GM12878 (cell line): ENCODE measurements around the gene CLPTM1L. TPM values are rescaled to one million over a fixed set of nuclear protein-coding genes. Genes with fewer than 3 reads are reported as not detected.

Experiments
- BACH1 ChIP-seq: fragments of 450-650 bp; IDR thresholded peaks from 2 replicates; pipeline ENCODE4 v1.6.1; 2017; ENCODE audit warnings: mild to moderate bottlenecking, borderline replicate concordance
- BCL11A ChIP-seq: IDR thresholded peaks from 2 replicates; pipeline ENCODE4 v1.6.1; 2011; ENCODE audit warnings: low read depth, low read length
- FOXM1 ChIP-seq: IDR thresholded peaks from 2 replicates; pipeline ENCODE4 v1.6.1; 2012; ENCODE audit warnings: low read depth, mild to moderate bottlenecking, inconsistent platforms, low read length, moderate library complexity
- JUND ChIP-seq: IDR thresholded peaks from 2 replicates; pipeline ENCODE4 v1.6.1; 2012; ENCODE audit warnings: low read depth, mild to moderate bottlenecking, low read length, improper control_type of control experiment, moderate library complexity
- NFXL1 ChIP-seq: fragments of 450-650 bp; IDR thresholded peaks from 2 replicates; pipeline ENCODE4 v1.6.1; 2017; ENCODE audit warnings: antibody characterized with exemption, mild to moderate bottlenecking, borderline replicate concordance
- POLR2A ChIP-seq: IDR thresholded peaks from 2 replicates; pipeline ENCODE4 v1.6.1; 2011; ENCODE audit warnings: low read depth, mild to moderate bottlenecking, low read length
- RELA ChIP-seq: fragments of 450-650 bp; IDR thresholded peaks from 2 replicates; pipeline ENCODE4 v1.8.0; 2014; ENCODE audit warnings: borderline replicate concordance; ENCODE audit not compliant: partially characterized antibody
- YY1 ChIP-seq: IDR thresholded peaks from 2 replicates; pipeline ENCODE4 v1.6.1; 2011; ENCODE audit warnings: low read depth, mild to moderate bottlenecking, low read length
- ZNF24 ChIP-seq: fragments of 450-650 bp; IDR thresholded peaks from 2 replicates; pipeline ENCODE4 v1.6.1; 2017; ENCODE audit warnings: antibody characterized with exemption, mild to moderate bottlenecking
- polyA plus RNA-seq, 11 experiments: library from polyadenylated mRNA; depleted of rRNA in 4 of 11; unstranded in 6 of 11; stranded (reverse) in 5 of 11; fragments of >200 nt; fragmentation: Nextera tagmentation in 4 of 11; fragmentation: Illumina TruSeq in 1 of 11; extraction: Ambion mirVana in 4 of 11; extraction: Trizol in 1 of 11; gene quantifications; 1 replicate in 1 of 11; 2 replicates in 10 of 11; pipeline versions ENCODE4 v1.2.1 to v1.2.3, GENCODE V29; 2011 to 2016; ENCODE audit warnings: inconsistent platforms in 2 of 11, missing spikeins in 2 of 11, low read depth in 1 of 11
- total RNA-seq, 4 experiments: library from RNA; depleted of rRNA in 3 of 4; stranded (reverse); fragments of >200 nt in 3 of 4; fragmentation: Illumina TruSeq in 1 of 4; extraction: Trizol in 1 of 4; gene quantifications; 2 replicates each; pipeline versions ENCODE4 v1.2.1 to v1.2.3, GENCODE V29; 2013 to 2021
- TF ChIP-seq, protein P1 (sequence below): fragments of 450-650 bp; IDR thresholded peaks from 2 replicates; pipeline ENCODE4 v1.6.1; 2017; ENCODE audit warnings: mild to moderate bottlenecking, moderate library complexity
- TF ChIP-seq, protein P2 (sequence below): IDR thresholded peaks from 2 replicates; pipeline ENCODE4 v1.6.1; 2012; ENCODE audit warnings: mild to moderate bottlenecking, low read depth, low read length

Gene CLPTM1L
- total and polyA plus RNA-seq, 10 of the 15 experiments (the other 5 are each of a cell fraction or from before 2014, with no cell fraction given): 2.9 to 278 (median 135) TPM

GRCh38 chr5:1315709-1316587 lies 29.0 kb downstream of the CLPTM1L start (continued):
- TF ChIP-seq, protein P1, sequence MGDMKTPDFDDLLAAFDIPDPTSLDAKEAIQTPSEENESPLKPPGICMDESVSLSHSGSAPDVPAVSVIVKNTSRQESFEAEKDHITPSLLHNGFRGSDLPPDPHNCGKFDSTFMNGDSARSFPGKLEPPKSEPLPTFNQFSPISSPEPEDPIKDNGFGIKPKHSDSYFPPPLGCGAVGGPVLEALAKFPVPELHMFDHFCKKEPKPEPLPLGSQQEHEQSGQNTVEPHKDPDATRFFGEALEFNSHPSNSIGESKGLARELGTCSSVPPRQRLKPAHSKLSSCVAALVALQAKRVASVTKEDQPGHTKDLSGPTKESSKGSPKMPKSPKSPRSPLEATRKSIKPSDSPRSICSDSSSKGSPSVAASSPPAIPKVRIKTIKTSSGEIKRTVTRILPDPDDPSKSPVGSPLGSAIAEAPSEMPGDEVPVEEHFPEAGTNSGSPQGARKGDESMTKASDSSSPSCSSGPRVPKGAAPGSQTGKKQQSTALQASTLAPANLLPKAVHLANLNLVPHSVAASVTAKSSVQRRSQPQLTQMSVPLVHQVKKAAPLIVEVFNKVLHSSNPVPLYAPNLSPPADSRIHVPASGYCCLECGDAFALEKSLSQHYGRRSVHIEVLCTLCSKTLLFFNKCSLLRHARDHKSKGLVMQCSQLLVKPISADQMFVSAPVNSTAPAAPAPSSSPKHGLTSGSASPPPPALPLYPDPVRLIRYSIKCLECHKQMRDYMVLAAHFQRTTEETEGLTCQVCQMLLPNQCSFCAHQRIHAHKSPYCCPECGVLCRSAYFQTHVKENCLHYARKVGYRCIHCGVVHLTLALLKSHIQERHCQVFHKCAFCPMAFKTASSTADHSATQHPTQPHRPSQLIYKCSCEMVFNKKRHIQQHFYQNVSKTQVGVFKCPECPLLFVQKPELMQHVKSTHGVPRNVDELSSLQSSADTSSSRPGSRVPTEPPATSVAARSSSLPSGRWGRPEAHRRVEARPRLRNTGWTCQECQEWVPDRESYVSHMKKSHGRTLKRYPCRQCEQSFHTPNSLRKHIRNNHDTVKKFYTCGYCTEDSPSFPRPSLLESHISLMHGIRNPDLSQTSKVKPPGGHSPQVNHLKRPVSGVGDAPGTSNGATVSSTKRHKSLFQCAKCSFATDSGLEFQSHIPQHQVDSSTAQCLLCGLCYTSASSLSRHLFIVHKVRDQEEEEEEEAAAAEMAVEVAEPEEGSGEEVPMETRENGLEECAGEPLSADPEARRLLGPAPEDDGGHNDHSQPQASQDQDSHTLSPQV: no peak
- TF ChIP-seq BCL11A (peak; percentile 78; the same call in 1 of the 2 replicates), YY1 (0 out of 2 replicates have a peak, but pooled peaks have one; percentile 20), RELA (no peak), ZNF24 (no peak), JUND (no peak), FOXM1 (peak; percentile 98), BACH1 (no peak; the same call in 1 of the 2 replicates), POLR2A (peak; percentile 71; the same call in 1 of the 2 replicates), NFXL1 (no peak)
- TF ChIP-seq, protein P2, sequence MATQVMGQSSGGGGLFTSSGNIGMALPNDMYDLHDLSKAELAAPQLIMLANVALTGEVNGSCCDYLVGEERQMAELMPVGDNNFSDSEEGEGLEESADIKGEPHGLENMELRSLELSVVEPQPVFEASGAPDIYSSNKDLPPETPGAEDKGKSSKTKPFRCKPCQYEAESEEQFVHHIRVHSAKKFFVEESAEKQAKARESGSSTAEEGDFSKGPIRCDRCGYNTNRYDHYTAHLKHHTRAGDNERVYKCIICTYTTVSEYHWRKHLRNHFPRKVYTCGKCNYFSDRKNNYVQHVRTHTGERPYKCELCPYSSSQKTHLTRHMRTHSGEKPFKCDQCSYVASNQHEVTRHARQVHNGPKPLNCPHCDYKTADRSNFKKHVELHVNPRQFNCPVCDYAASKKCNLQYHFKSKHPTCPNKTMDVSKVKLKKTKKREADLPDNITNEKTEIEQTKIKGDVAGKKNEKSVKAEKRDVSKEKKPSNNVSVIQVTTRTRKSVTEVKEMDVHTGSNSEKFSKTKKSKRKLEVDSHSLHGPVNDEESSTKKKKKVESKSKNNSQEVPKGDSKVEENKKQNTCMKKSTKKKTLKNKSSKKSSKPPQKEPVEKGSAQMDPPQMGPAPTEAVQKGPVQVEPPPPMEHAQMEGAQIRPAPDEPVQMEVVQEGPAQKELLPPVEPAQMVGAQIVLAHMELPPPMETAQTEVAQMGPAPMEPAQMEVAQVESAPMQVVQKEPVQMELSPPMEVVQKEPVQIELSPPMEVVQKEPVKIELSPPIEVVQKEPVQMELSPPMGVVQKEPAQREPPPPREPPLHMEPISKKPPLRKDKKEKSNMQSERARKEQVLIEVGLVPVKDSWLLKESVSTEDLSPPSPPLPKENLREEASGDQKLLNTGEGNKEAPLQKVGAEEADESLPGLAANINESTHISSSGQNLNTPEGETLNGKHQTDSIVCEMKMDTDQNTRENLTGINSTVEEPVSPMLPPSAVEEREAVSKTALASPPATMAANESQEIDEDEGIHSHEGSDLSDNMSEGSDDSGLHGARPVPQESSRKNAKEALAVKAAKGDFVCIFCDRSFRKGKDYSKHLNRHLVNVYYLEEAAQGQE: no peak
- TF ChIP-seq, all 136 proteins: peak for 56
